Measurements from ENCODE around the gene IRX1. TPM values are rescaled to one million over a fixed set of nuclear protein-coding genes. Genes with fewer than 3 reads are reported as not detected.

IRX1 gene
- total RNA-seq, 4 donors from 2014 or later: 5.0 to 18.8 (median 12.8) TPM

DNA sequence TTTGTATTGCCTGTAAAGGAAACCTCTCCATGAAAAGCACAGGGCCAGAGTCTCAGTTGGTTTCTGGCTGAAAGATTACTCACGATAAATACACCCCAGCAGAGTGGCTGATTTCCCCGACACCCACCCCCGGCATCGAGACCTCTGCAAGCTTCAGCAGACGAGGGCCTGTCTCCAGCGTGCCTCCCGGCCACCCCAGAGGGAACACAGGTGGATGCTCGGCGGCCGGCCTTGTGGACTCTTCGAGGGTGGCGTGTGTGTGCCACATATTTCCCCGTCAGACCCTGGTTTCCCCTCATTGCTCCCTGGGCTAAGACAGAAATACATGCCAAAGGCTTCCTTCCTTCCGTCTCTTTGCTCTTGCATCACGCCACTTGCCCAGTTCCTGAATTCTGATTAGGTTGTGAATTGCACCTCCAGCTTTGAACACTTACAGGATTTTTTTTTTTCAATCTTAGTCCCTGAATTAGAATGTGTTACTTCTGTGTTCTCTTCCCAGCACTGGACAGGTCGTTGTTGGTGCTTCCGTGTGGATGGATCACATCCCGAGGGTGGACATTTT lies 13.6 kb downstream of the IRX1 start:
- no peak for DNase-seq (ENCODE audit: low spot score in 2 of 2)
- intact Hi-C loops (cut with DNase I; ENCODE audit: low total_unique reads): no loop called here
- 83 to 90% methylated on average over 18 of the region's 18 CpGs for WGBS, 2 donors

DNA sequence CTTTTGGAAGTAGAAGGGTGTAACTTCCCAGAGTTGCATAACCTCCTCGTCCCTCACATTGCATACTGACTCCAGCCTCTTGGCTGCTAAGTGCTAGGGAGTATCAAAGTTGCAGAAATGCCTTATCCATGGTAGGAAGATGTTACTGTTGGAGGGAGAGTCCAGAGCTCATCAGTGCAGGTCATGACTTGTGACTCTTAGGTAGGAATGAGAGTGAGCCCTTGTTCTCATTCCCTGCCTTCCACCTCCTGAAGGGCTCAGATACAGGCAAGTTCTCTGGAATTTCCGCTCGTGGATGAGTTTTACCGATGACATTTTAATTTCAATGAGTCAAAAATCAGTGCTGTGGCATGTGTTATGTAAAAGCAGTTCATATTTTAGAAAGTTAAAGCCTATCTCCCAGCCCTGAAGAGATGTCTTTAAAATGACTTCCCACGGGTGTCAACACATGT lies 17.0 kb downstream of the IRX1 start:
- 47 to 54% methylated on average over 5 of the region's 5 CpGs for WGBS, 2 donors
- no peak for TF ChIP-seq POLR2A (IDR thresholded peaks at IDR 0.05)
- TF ChIP-seq, protein P1, sequence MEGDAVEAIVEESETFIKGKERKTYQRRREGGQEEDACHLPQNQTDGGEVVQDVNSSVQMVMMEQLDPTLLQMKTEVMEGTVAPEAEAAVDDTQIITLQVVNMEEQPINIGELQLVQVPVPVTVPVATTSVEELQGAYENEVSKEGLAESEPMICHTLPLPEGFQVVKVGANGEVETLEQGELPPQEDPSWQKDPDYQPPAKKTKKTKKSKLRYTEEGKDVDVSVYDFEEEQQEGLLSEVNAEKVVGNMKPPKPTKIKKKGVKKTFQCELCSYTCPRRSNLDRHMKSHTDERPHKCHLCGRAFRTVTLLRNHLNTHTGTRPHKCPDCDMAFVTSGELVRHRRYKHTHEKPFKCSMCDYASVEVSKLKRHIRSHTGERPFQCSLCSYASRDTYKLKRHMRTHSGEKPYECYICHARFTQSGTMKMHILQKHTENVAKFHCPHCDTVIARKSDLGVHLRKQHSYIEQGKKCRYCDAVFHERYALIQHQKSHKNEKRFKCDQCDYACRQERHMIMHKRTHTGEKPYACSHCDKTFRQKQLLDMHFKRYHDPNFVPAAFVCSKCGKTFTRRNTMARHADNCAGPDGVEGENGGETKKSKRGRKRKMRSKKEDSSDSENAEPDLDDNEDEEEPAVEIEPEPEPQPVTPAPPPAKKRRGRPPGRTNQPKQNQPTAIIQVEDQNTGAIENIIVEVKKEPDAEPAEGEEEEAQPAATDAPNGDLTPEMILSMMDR (IDR thresholded peaks at IDR 0.05): no peak
- H3K4me3 ChIP-seq (ENCODE audit: low read depth, poor library complexity, severe bottlenecking): no peak overlapping the region
- intact Hi-C loops (cut with DNase I; ENCODE audit: low total_unique reads): no loop called here
- DNase-seq (ENCODE audit: low spot score in 2 of 2): no peak

More for the DNA sequence above, 13.6 kb downstream of the IRX1 start:
- no peak for TF ChIP-seq POLR2A (IDR thresholded peaks at IDR 0.05)
- TF ChIP-seq, protein P1 (IDR thresholded peaks at IDR 0.05): no peak
- H3K4me3 ChIP-seq (ENCODE audit: low read depth, poor library complexity, severe bottlenecking): no peak overlapping the region

DNA sequence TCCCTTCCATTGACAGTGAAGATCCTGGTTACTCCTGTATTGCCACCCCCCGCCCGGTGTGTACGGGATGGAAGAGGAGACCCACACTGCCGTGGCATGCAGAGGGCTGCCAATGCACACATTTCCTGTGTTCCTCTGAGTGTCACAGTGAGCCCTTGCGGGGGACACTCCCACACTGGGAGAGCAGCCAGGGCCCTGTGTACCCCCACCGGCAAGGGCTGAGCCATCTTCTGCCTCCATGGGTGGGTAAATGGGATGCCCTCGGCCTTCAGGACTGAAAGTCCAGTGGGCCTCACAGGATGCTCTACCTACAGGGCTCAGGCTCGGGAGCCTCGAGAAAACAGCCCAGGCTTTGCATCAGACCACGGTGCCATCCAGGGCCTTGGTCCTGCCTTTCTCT lies 18.1 kb downstream of the IRX1 start:
- WGBS, 2 donors: 82 to 84% methylated on average over 10 of the region's 10 CpGs
- TF ChIP-seq POLR2A (IDR thresholded peaks at IDR 0.05): no peak
- TF ChIP-seq, protein P1 (IDR thresholded peaks at IDR 0.05): no peak
- intact Hi-C loops (cut with DNase I; ENCODE audit: low total_unique reads): no loop called here
- no peak for DNase-seq (ENCODE audit: low spot score in 2 of 2)
- H3K4me3 ChIP-seq (ENCODE audit: low read depth, poor library complexity, severe bottlenecking): no peak overlapping the region

DNA sequence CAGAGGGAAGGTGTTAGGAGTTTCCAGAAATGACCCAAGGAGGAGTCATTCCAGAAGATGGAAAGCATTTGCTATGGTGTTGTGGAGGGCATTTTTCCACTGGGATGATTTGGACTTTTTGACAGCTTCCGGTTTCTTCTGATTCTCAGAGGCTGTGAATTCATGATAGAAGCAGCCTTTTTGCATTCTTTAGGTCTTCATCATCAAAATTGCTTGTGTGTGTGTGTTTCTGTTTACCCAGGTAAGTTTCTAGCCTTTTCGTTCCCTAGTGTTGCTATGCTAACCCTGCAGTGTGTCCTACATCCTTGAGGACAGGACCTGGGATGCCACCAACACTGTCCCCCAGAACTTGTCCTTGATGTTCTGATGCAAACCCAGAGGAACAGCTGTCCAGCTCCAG lies 19.6 kb downstream of the IRX1 start:
- no peak for DNase-seq (ENCODE audit: low spot score in 2 of 2)
- TF ChIP-seq, protein P1 (IDR thresholded peaks at IDR 0.05): no peak
- TF ChIP-seq POLR2A (IDR thresholded peaks at IDR 0.05): no peak

DNA sequence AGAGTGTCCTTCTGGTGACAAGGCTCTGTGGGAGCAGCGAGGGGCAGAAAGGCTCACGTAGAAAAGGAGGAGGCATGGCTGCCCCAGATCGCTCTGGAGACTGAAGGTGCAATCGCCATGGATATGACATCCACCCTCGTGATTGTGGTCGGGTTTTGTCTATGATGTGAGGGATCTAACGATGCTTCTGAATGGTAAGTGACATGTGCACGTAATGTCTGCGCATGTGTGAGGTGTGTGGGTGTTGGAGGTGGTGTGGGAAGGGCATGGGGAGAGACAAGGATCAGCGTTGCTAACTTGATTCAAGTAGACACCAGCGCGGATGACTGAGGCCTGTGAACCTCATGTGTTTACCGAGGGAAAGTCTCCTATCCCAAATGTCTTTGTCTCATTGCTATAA lies 20.2 kb downstream of the IRX1 start:
- 93 to 94% methylated on average over 13 of the region's 13 CpGs for WGBS, 2 donors

More for the DNA sequence above, 19.6 kb downstream of the IRX1 start:
- intact Hi-C loops (cut with DNase I; ENCODE audit: low total_unique reads): no loop called here
- no peak overlapping the region for H3K4me3 ChIP-seq (ENCODE audit: low read depth, poor library complexity, severe bottlenecking)
- 82 to 100% methylated on average over 2 of the region's 2 CpGs for WGBS, 2 donors

More for the DNA sequence above, 20.2 kb downstream of the IRX1 start:
- intact Hi-C loops (cut with DNase I; ENCODE audit: low total_unique reads): no loop called here
- TF ChIP-seq, protein P1 (IDR thresholded peaks at IDR 0.05): no peak
- TF ChIP-seq POLR2A (IDR thresholded peaks at IDR 0.05): no peak
- no peak for DNase-seq (ENCODE audit: low spot score in 2 of 2)
- H3K4me3 ChIP-seq (ENCODE audit: low read depth, poor library complexity, severe bottlenecking): no peak overlapping the region

All from lower leg skin (tissue), 4 donors.